DMS114 treated with DMSO at 0.1 percent for 48 hours (cell line): Measurements from ENCODE around the gene LRRC9.

Experiments used
- DNase-seq: peaks from one replicate; lab custom pipeline; 2025; ENCODE audit not compliant: unreplicated experiment; lab: John Stamatoyannopoulos, UW

Gene LRRC9

DNA sequence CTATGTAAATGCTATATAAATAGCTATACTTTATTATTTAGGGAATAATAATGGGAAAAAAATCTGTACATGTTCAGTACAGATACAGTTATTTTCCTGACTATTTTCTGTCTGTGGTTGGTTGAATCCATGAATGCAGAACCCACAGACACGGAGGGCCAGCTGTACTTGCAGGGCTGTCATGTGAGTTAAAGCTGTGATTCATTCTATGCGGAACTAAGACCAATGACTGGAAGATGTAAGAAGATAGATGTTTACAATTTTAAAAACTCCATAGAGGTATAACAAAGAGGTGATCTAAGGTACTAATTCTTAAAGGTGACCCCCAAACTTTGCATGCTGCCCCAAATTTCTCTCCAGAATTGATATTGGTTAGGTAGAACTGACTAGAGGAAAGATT lies 186.4 kb downstream of the LRRC9 start:
- DNase-seq, result no peak

DNA sequence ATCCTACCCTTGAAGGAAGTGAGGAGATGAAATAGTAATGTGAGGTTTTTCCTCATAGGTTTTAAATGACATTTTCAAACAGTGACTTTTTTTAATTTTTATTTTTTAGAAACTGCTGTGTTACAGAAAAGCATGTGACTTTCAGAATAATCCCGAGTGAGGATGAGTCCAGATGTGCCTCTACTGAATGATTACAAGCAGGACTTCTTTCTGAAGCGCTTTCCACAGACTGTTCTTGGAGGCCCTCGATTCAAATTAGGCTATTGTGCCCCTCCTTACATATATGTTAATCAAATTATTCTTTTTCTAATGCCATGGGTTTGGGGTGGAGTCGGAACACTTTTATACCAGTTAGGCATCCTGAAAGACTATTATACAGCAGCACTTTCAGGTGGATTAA lies 187.5 kb downstream of the LRRC9 start:
- DNase-seq, result no peak

DNA sequence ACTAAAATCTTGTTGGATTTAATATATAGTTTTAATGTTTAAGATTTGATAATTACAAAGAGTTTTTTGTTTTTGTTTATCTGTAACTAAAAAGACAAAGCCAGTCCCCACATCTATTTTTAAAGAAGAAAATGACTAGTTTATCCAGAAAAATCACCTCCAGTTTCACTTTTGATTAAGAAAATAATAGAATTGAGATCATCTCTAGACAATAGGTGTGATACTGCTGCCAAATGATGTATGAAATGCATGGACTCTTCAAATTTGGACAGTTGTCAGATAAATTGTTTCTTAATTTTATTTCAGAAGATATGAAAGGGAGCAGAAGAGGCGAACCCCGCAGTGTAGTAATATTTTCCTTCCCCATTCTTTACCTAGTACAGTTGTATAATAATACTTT lies 191.8 kb downstream of the LRRC9 start:
- DNase-seq, result no peak
